ENCODE data around the gene FAM193A.

The FAM193A gene, protein sequence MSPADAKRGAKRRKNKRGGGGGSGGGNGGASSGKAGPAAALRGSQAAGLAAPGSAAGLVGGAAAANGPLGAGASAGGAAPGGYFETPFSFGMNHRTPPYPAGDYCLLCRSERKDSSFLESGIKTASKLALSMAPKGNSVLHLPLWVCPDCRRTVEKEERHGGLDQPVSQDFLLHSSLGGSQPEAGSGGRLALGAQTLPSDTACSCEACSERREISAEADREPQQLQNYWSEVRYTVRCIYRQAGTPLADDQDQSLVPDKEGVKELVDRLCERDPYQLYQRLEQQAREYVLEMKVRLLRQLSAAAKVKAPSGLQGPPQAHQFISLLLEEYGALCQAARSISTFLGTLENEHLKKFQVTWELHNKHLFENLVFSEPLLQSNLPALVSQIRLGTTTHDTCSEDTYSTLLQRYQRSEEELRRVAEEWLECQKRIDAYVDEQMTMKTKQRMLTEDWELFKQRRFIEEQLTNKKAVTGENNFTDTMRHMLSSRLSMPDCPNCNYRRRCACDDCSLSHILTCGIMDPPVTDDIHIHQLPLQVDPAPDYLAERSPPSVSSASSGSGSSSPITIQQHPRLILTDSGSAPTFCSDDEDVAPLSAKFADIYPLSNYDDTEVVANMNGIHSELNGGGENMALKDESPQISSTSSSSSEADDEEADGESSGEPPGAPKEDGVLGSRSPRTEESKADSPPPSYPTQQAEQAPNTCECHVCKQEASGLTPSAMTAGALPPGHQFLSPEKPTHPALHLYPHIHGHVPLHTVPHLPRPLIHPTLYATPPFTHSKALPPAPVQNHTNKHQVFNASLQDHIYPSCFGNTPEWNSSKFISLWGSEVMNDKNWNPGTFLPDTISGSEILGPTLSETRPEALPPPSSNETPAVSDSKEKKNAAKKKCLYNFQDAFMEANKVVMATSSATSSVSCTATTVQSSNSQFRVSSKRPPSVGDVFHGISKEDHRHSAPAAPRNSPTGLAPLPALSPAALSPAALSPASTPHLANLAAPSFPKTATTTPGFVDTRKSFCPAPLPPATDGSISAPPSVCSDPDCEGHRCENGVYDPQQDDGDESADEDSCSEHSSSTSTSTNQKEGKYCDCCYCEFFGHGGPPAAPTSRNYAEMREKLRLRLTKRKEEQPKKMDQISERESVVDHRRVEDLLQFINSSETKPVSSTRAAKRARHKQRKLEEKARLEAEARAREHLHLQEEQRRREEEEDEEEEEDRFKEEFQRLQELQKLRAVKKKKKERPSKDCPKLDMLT (N-terminal part only)

GRCh38 chr4:2536193-2537010, at the start of gene FAM193A:
FAM193A (plus strand) TSS chr4:2536647; CDS start chr4:2536916, 269 bp downstream.
- Mint-ChIP-seq H3K27ac (peak within 1 kb of the TSS; percentile 98), H3K4me1 (ENCODE audit: low read depth) (peaks cover 26% of the 10 kb centered on the region), H3K9me3 (no peaks in the 10 kb centered on the region), H3K4me3 (peak within 1 kb of the TSS; percentile 89), H3K36me3 (ENCODE audit: low read depth) (peaks cover 19% of the 10 kb centered on the region), H3K27me3 (no peaks in the 10 kb centered on the region)
- peak; percentile 98 for DNase-seq

DNA sequence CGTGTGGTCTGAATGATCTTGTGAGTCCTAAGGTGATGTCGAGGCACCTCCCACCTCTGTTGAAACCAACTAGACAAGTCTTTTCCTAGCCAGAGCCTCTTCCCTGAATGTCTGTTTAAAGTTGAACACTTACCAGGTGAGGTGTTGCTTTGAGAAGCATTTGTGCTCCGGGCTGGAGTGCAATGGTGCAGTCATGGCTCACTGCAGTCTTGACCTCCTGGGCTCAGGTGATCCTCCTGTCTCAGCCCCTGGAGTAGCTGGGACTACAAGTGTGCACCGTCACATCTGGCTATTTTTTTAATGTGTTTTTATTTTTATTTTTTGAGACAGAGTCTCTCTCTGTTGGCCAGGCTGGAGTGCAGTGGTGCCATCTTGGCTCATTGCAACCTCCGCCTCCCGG, 49.5 kb upstream of the FAM193A start:
- Mint-ChIP-seq H3K4me3 (no peak overlapping the region), H3K4me1 (ENCODE audit: low read depth) (peaks cover 82% of the 10 kb centered on the region), H3K27ac (peak overlapping the region; percentile 82)

GRCh38 chr4:2487632-2488031, 48.8 kb upstream of the FAM193A start:
- no peak for DNase-seq
- Mint-ChIP-seq H3K27ac (peak overlapping the region; percentile 86), H3K27me3 (no peaks in the 10 kb centered on the region), H3K36me3 (ENCODE audit: low read depth) (peaks cover 78% of the 10 kb centered on the region), H3K4me3 (no peak overlapping the region), H3K4me1 (ENCODE audit: low read depth) (peaks cover 77% of the 10 kb centered on the region), H3K9me3 (no peaks in the 10 kb centered on the region)

More for the DNA sequence above, 49.5 kb upstream of the FAM193A start:
- Mint-ChIP-seq H3K27me3 (no peaks in the 10 kb centered on the region), H3K9me3 (no peaks in the 10 kb centered on the region), H3K36me3 (ENCODE audit: low read depth) (peaks cover 76% of the 10 kb centered on the region)
- DNase-seq: no peak

DNA sequence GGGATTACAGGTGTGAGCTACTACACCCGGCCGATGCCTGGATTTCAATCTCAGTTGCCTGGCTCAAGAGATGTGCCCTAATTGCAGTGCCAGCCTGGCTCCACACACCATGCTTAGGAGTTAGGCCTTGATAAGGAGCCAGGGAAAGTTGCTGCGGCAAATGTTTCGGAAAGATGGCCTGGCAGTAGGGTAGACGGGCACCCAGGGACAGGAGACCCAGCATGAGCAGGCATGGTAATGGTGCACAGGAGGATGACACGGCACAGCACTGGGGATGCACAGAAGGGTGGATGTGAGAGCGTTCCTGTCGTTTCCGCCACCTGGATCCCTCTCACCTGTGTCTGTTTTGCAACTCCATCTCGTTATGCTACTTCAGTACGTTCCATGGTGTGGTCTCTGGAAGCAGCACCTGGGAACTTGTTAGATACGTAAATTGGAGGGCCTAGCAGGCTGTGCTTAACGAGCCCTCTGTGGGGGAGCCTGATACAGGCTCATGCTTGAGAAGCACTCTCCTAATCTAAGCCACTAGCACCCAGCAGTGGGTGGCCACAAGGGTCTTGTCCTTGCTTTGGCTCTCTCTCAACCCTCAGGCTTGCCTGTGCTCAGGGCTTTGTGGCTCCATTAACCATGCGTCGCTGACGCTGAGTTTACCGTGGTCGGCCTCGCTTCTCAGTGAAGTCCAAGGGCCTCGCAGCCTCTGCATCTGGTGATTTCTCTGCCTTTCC, 47.2 kb upstream of the FAM193A start:
- Mint-ChIP-seq H3K9me3 (no peaks in the 10 kb centered on the region), H3K27me3 (no peaks in the 10 kb centered on the region), H3K4me3 (no peak overlapping the region), H3K4me1 (ENCODE audit: low read depth) (peaks cover 70% of the 10 kb centered on the region), H3K27ac (peak overlapping the region; percentile 68), H3K36me3 (ENCODE audit: low read depth) (peaks cover 84% of the 10 kb centered on the region)
- DNase-seq: no peak

- H3K4me1 Mint-ChIP-seq (ENCODE audit: low read depth): peaks cover 63% of the 10 kb centered on the region
- H3K4me3 Mint-ChIP-seq: no peak overlapping the region
- peaks cover 87% of the 10 kb centered on the region for H3K36me3 Mint-ChIP-seq (ENCODE audit: low read depth)
- DNase-seq: no peak
- H3K27me3 Mint-ChIP-seq: no peaks in the 10 kb centered on the region
- H3K9me3 Mint-ChIP-seq: no peaks in the 10 kb centered on the region
- peak overlapping the region; percentile 55 for H3K27ac Mint-ChIP-seq
Observed at GRCh38 chr4:2489841-2490552, 46.5 kb upstream of the FAM193A start.

GRCh38 chr4:2492970-2493369, 43.5 kb upstream of the FAM193A start:
- H3K27me3 Mint-ChIP-seq: no peaks in the 10 kb centered on the region
- no peak for DNase-seq
- peaks cover 94% of the 10 kb centered on the region for H3K36me3 Mint-ChIP-seq (ENCODE audit: low read depth)
- H3K9me3 Mint-ChIP-seq: no peaks in the 10 kb centered on the region
- peak overlapping the region; percentile 76 for H3K27ac Mint-ChIP-seq
- peaks cover 35% of the 10 kb centered on the region for H3K4me1 Mint-ChIP-seq (ENCODE audit: low read depth)
- H3K4me3 Mint-ChIP-seq: no peak overlapping the region

DNA sequence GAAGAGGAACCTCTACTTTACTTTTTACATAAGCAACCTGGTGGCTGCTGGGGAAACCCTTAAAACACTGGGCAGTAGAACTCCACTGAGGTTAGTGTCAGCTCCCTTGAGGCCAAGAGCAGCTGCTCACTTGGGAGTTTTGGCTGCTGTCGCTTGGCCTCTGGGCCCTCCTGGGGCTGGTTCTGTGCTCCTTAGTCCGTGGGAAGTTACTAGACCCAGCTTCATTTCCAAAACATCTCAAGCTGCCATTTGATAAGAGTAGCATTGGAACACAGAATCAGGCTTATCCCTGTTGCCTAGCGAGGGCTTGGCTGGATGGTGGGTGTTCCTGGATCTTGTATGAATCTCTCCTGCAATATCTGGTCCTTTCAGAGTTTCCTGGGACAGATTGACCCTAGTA, 41.5 kb upstream of the FAM193A start:
- H3K4me1 Mint-ChIP-seq (ENCODE audit: low read depth): peaks cover 26% of the 10 kb centered on the region
- no peak for DNase-seq
- peaks cover 94% of the 10 kb centered on the region for H3K36me3 Mint-ChIP-seq (ENCODE audit: low read depth)
- H3K4me3 Mint-ChIP-seq: no peak overlapping the region
- H3K27ac Mint-ChIP-seq: peak overlapping the region; percentile 36
- H3K9me3 Mint-ChIP-seq: no peaks in the 10 kb centered on the region
- no peaks in the 10 kb centered on the region for H3K27me3 Mint-ChIP-seq

DNA sequence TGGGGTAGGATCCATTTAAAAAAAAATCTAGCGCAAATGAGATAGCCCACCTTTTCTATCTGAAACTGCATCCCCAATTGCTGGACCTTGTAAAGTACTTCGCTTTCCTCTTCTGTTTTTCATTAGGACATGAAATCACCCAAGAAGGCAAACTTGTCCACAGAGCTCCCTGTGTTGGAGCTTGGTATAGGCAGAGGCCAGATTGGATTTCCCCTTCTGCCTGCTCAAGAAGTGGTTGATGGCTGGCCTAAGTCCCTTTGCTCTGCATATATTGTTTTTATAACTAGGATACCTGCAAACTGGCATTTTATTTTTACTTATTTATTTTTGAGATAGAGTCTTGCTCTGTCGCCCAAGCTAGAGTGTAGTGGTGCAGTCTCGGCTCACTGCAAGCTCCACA, 39.1 kb upstream of the FAM193A start:
- peaks cover 21% of the 10 kb centered on the region for H3K4me1 Mint-ChIP-seq (ENCODE audit: low read depth)
- H3K27ac Mint-ChIP-seq: peak overlapping the region; percentile 37
- peaks cover 95% of the 10 kb centered on the region for H3K36me3 Mint-ChIP-seq (ENCODE audit: low read depth)
- DNase-seq: no peak
- H3K4me3 Mint-ChIP-seq: no peak overlapping the region
- H3K27me3 Mint-ChIP-seq: no peaks in the 10 kb centered on the region
- no peaks in the 10 kb centered on the region for H3K9me3 Mint-ChIP-seq

GRCh38 chr4:2497931-2498330, 38.5 kb upstream of the FAM193A start:
- no peak overlapping the region for H3K4me3 Mint-ChIP-seq
- no peaks in the 10 kb centered on the region for H3K9me3 Mint-ChIP-seq
- peaks cover 95% of the 10 kb centered on the region for H3K36me3 Mint-ChIP-seq (ENCODE audit: low read depth)
- H3K27ac Mint-ChIP-seq: peak overlapping the region; percentile 37
- no peaks in the 10 kb centered on the region for H3K27me3 Mint-ChIP-seq
- DNase-seq: no peak
- peaks cover 16% of the 10 kb centered on the region for H3K4me1 Mint-ChIP-seq (ENCODE audit: low read depth)

- no peaks in the 10 kb centered on the region for H3K27me3 Mint-ChIP-seq
- H3K4me1 Mint-ChIP-seq (ENCODE audit: low read depth): peaks cover 14% of the 10 kb centered on the region
- no peaks in the 10 kb centered on the region for H3K9me3 Mint-ChIP-seq
- H3K36me3 Mint-ChIP-seq (ENCODE audit: low read depth): peaks cover 91% of the 10 kb centered on the region
- DNase-seq: no peak
- H3K4me3 Mint-ChIP-seq: no peak overlapping the region
- H3K27ac Mint-ChIP-seq: peak overlapping the region; percentile 68
Observed at GRCh38 chr4:2500547-2500946, 35.9 kb upstream of the FAM193A start.

GRCh38 chr4:2501034-2501594, 35.3 kb upstream of the FAM193A start:
- peaks cover 14% of the 10 kb centered on the region for H3K4me1 Mint-ChIP-seq (ENCODE audit: low read depth)

DNA sequence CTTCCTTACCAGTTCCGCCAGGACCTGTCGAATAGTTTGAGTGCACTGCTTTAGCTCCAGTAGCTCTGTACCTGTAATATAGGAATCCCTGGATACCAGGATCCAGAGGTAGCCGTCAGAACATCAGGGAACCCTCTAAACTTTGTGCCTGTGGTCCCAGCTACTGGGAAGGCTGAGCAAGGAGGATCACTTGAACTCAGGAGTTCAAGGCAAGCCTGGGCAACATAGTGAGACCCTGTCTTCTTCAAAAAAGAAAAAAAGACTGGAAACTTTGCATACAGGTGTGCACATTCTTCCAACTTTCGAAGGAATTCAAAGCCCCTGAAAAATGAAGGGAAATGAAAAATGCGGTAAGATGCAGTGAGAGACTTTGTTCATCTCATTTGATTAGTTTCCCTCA, 32.6 kb upstream of the FAM193A start:
- no peak overlapping the region for H3K27ac Mint-ChIP-seq
- peaks cover 13% of the 10 kb centered on the region for H3K4me1 Mint-ChIP-seq (ENCODE audit: low read depth)
- no peak for DNase-seq
- no peaks in the 10 kb centered on the region for H3K9me3 Mint-ChIP-seq
- no peaks in the 10 kb centered on the region for H3K27me3 Mint-ChIP-seq
- H3K4me3 Mint-ChIP-seq: no peak overlapping the region
- peaks cover 88% of the 10 kb centered on the region for H3K36me3 Mint-ChIP-seq (ENCODE audit: low read depth)

More at GRCh38 chr4:2501034-2501594, 35.3 kb upstream of the FAM193A start:
- no peaks in the 10 kb centered on the region for H3K27me3 Mint-ChIP-seq
- peak overlapping the region; percentile 66 for H3K27ac Mint-ChIP-seq
- no peak for DNase-seq
- H3K4me3 Mint-ChIP-seq: no peak overlapping the region
- peaks cover 91% of the 10 kb centered on the region for H3K36me3 Mint-ChIP-seq (ENCODE audit: low read depth)
- H3K9me3 Mint-ChIP-seq: no peaks in the 10 kb centered on the region
